IMR-90 (cell line): ENCODE results near the gene PROSER2. TPM values are rescaled to one million over a fixed set of nuclear protein-coding genes. Genes with fewer than 3 reads are reported as not detected.

Experiments
- ATAC-seq: fragments of 200-7000 bp; cut with Tn5 transposase; 2 replicates; pipeline ENCODE4 v1.9.1; 2020; ENCODE audit warnings: low read depth, mild to moderate bottlenecking, moderate library complexity
- BruUV-seq: library from RNA; stranded (reverse); fragments of 400-500 nt; replicated peaks from 2 replicates; lab custom pipeline; 2021; lab: Mats Ljungman, UMichigan
- CTCF ChIA-PET: fragments of 300-600 bp; formaldehyde crosslinking; extraction: SDS; loops from one replicate; lab custom pipeline; 2021; ENCODE audit warnings: antibody characterized with exemption; lab: Yijun Ruan, JAX
- POLR2A ChIA-PET: fragments of 300-600 bp; sonication (Branson Sonifier 250); formaldehyde crosslinking; loops from one replicate; lab custom pipeline; 2022; ENCODE audit warnings: antibody characterized with exemption; ENCODE audit not compliant: unreplicated experiment; lab: Charles Lee
- DNase-seq: peaks from one replicate; pipeline ENCODE4 v3.0.0; 2013
- H2AFZ ChIP-seq: replicated peaks from 2 replicates; pipeline ENCODE3; 2013; ENCODE audit warnings: low read length, mild to moderate bottlenecking; ENCODE audit not compliant: poor library complexity
- H2AK5ac ChIP-seq: 2 replicates; pipeline ENCODE4 v1.6.1; 2013; ENCODE audit warnings: low read depth, low read length, inconsistent platforms
- H2AK9ac ChIP-seq: replicated peaks from 2 replicates; pipeline ENCODE3; 2013; ENCODE audit warnings: mild to moderate bottlenecking, low read depth, low read length, moderate library complexity; ENCODE audit not compliant: poor library complexity
- H2BK120ac ChIP-seq: 2 replicates; pipeline ENCODE4 v1.6.1; 2013; ENCODE audit warnings: low read depth, low read length, inconsistent platforms
- H2BK15ac ChIP-seq: 3 replicates; pipeline ENCODE4 v1.6.1; 2013; ENCODE audit warnings: low read depth, low read length, inconsistent platforms
- H2BK20ac ChIP-seq: 2 replicates; pipeline ENCODE4 v1.6.1; 2013; ENCODE audit warnings: low read depth, mild to moderate bottlenecking, inconsistent platforms, low read length, moderate library complexity
- H2BK5ac ChIP-seq: 2 replicates; pipeline ENCODE4 v1.6.1; 2013; ENCODE audit warnings: mild to moderate bottlenecking, low read depth, low read length, inconsistent platforms; ENCODE audit not compliant: poor library complexity, severe bottlenecking
- H3K14ac ChIP-seq: replicated peaks from 2 replicates; pipeline ENCODE4 v1.6.1; 2013; ENCODE audit warnings: low read depth, low read length, inconsistent platforms
- H3K18ac ChIP-seq: 2 replicates; pipeline ENCODE4 v1.6.1; 2013; ENCODE audit warnings: low read depth, low read length, control low read depth
- H3K23ac ChIP-seq: 2 replicates; pipeline ENCODE4 v1.6.1; 2013; ENCODE audit warnings: low read depth, low read length, inconsistent platforms
- H3K27ac ChIP-seq: 2 replicates; pipeline ENCODE4 v1.5.1; 2013; ENCODE audit warnings: mild to moderate bottlenecking, control low read depth, low read length; ENCODE audit not compliant: insufficient read depth
- H3K27me3 ChIP-seq: 2 replicates; pipeline ENCODE4 v1.6.1; 2013; ENCODE audit warnings: low read length; ENCODE audit not compliant: control insufficient read depth, insufficient read depth
- H3K36me3 ChIP-seq: 2 replicates; pipeline ENCODE4 v1.6.1; 2013; ENCODE audit warnings: low read length, mixed read lengths; ENCODE audit not compliant: control insufficient read depth, insufficient read depth
- H3K4ac ChIP-seq: 2 replicates; pipeline ENCODE4 v1.6.1; 2013; ENCODE audit warnings: low read depth, low read length, inconsistent platforms
- H3K4me1 ChIP-seq: 2 replicates; pipeline ENCODE4 v1.6.1; 2013; ENCODE audit warnings: low read length, mixed read lengths; ENCODE audit not compliant: control insufficient read depth, insufficient read depth
- H3K4me2 ChIP-seq: 2 replicates; pipeline ENCODE4 v1.6.1; 2013; ENCODE audit warnings: low read depth, mild to moderate bottlenecking, control low read depth, low read length, moderate library complexity
- H3K4me3 ChIP-seq: 2 replicates; pipeline ENCODE4 v1.5.1; 2013; ENCODE audit warnings: low read depth, mild to moderate bottlenecking, control low read depth, low read length, moderate library complexity; ENCODE audit not compliant: insufficient read depth
- H3K56ac ChIP-seq: 2 replicates; pipeline ENCODE4 v1.6.1; 2013; ENCODE audit warnings: low read length, inconsistent platforms; ENCODE audit not compliant: insufficient read depth; ENCODE audit errors: extremely low read depth
- H3K79me1 ChIP-seq, 2 experiments: 2 replicates each; pipeline ENCODE4 v1.6.1; 2013; ENCODE audit warnings: low read length in 2 of 2, inconsistent platforms in 1 of 2, low read depth in 1 of 2
- H3K9ac ChIP-seq: 2 replicates; pipeline ENCODE4 v1.6.1; 2013; ENCODE audit warnings: low read depth, low read length, control low read depth
- H3K9me1 ChIP-seq: 2 replicates; pipeline ENCODE4 v1.6.1; 2013; ENCODE audit warnings: low read length, inconsistent platforms; ENCODE audit not compliant: insufficient read depth
- H3K9me3 ChIP-seq: 2 replicates; pipeline ENCODE4 v1.6.1; 2013; ENCODE audit warnings: low read length; ENCODE audit not compliant: control insufficient read depth, insufficient read depth
- H4K20me1 ChIP-seq: 2 replicates; pipeline ENCODE4 v1.6.1; 2013; ENCODE audit warnings: low read length, inconsistent platforms; ENCODE audit not compliant: insufficient read depth
- H4K5ac ChIP-seq: 2 replicates; pipeline ENCODE4 v1.6.1; 2013; ENCODE audit warnings: mild to moderate bottlenecking, low read depth, low read length, control low read depth
- H4K8ac ChIP-seq, 2 experiments: 2 replicates each; pipeline ENCODE4 v1.6.1; 2013; ENCODE audit warnings: low read depth in 2 of 2, low read length in 2 of 2, control low read depth in 1 of 2, inconsistent platforms in 1 of 2
- H4K91ac ChIP-seq: 2 replicates; pipeline ENCODE4 v1.6.1; 2013; ENCODE audit warnings: low read depth, low read length, inconsistent platforms; ENCODE audit not compliant: insufficient read depth
- BHLHE40 ChIP-seq: fragments of 150-350 bp; IDR thresholded peaks from 2 replicates; pipeline ENCODE4 v1.6.1; 2016; ENCODE audit warnings: mild to moderate bottlenecking, low read depth, low read length
- MAFK ChIP-seq: IDR thresholded peaks from 2 replicates; pipeline ENCODE4 v1.6.1; 2012; ENCODE audit warnings: low read depth, low read length, improper control_type of control experiment
- MAZ ChIP-seq: IDR thresholded peaks from 2 replicates; pipeline ENCODE4 v1.6.1; 2012; ENCODE audit warnings: low read depth, mild to moderate bottlenecking, low read length, improper control_type of control experiment, moderate library complexity, borderline replicate concordance
- MXI1 ChIP-seq: IDR thresholded peaks from 2 replicates; pipeline ENCODE4 v1.6.1; 2012; ENCODE audit warnings: low read depth, mild to moderate bottlenecking, low read length, moderate library complexity, borderline replicate concordance
- NFE2L2 ChIP-seq: fragments of 150-350 bp; IDR thresholded peaks from 2 replicates; pipeline ENCODE4 v1.6.1; 2016; ENCODE audit warnings: low read depth, mild to moderate bottlenecking, low read length
- POLR2A ChIP-seq: IDR thresholded peaks from 2 replicates; pipeline ENCODE4 v1.6.1; 2012; ENCODE audit warnings: mild to moderate bottlenecking, low read depth, low read length
- RAD21 ChIP-seq: IDR thresholded peaks from 2 replicates; pipeline ENCODE4 v1.6.1; 2012; ENCODE audit warnings: low read length, improper control_type of control experiment
- RCOR1 ChIP-seq: IDR thresholded peaks from 2 replicates; pipeline ENCODE4 v1.6.1; 2012; ENCODE audit warnings: mild to moderate bottlenecking, low read length, improper control_type of control experiment; ENCODE audit not compliant: insufficient replicate concordance
- RFX5 ChIP-seq: IDR thresholded peaks from 2 replicates; pipeline ENCODE4 v1.8.0; 2012; ENCODE audit warnings: low read depth, mild to moderate bottlenecking, low read length, moderate library complexity
- WGBS, 2 experiments: methylation state at CpG; one replicate each; pipeline versions ENCODE4 v1.1.5 to v1.1.7; 2013; ENCODE audit warnings: missing lambda C conversion rate in 2 of 2; ENCODE audit not compliant: insufficient read length in 1 of 2; ENCODE audit errors: extremely low coverage in 2 of 2; 5-methylcytosine and 5-hydroxymethylcytosine counted together
- dilution Hi-C: fragments of 300-500 bp; cut with HindIII; formaldehyde crosslinking; loops from one replicate; pipeline ENCODE4 v1.14.3; 2018; ENCODE audit warnings: low sequenced_read_pairs; ENCODE audit not compliant: unreplicated experiment
- in situ Hi-C: fragments of 300-500 bp; cut with MboI; formaldehyde crosslinking; loops from 3 replicates; pipeline ENCODE4 v1.14.3; 2019; ENCODE audit warnings: low sequenced_read_pairs, inconsistent platforms, mixed read lengths
- intact Hi-C: fragments of 100-400 bp; cut with micrococcal nuclease; formaldehyde crosslinking; loops from 2 replicates; pipeline ENCODE4 v1.10.0; 2022
- polyA plus RNA-seq, 3 experiments: library from polyadenylated mRNA; depleted of rRNA; stranded (reverse); fragments of >200 nt; gene quantifications; 2 replicates each; pipeline ENCODE4 v1.2.3, GENCODE V29; 2012; ENCODE audit warnings: low replicate concordance in 1 of 3
- total RNA-seq: library from RNA; depleted of rRNA; stranded (reverse); fragments of >200 nt; gene quantifications from 2 replicates; pipeline ENCODE4 v1.2.3, GENCODE V29; 2012
- TF ChIP-seq, protein P1 (sequence below): fragments of 150-350 bp; IDR thresholded peaks from 2 replicates; pipeline ENCODE4 v1.6.1; 2017; ENCODE audit warnings: mild to moderate bottlenecking, antibody characterized with exemption, low read length, low read depth
- TF ChIP-seq, protein P2 (sequence below): fragments of 150-350 bp; IDR thresholded peaks from 2 replicates; pipeline ENCODE4 v1.6.1; 2016; ENCODE audit warnings: low read depth, mild to moderate bottlenecking, low read length, moderate library complexity, borderline replicate concordance

The PROSER2 gene
- total and polyA plus RNA-seq, 2 of the 4 experiments (the other 2 are of a cell fraction) = 1.4 to 2.0 TPM

DNA sequence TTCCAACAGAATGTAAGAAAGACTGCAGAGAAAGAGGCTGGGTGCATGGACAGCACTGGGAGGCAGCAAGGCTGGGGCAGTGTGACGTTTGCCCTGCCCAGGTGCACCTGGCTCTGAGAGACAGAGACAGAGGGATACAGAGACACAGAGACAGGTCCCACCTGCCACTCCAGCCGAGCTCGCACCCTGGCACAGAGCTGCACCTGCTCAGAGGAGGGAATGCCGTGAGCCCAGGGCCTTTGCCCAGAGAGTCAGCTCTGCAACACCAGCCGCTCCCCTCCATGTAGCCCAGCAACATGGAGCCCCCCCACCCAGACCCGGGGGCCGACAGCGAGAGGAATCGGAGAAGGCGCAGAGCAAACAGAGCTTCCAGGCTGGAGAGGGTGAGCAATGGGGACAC lies 35.3 kb upstream of the PROSER2 start:
- no peak overlapping the region for H3K56ac ChIP-seq
- H2BK15ac ChIP-seq = no peak overlapping the region
- H3K18ac ChIP-seq = no peak overlapping the region
- no peaks in the 10 kb centered on the region for H3K9me3 ChIP-seq
- H4K20me1 ChIP-seq = no peaks in the 10 kb centered on the region
- no peaks in the 10 kb centered on the region for H3K36me3 ChIP-seq
- BruUV-seq = no TSS peak
- H2AK5ac ChIP-seq = no peak overlapping the region
- H3K23ac ChIP-seq = no peak overlapping the region
- H3K79me1 ChIP-seq = no peaks in the 10 kb centered on the region
- no peak overlapping the region for H3K4ac ChIP-seq
- H2BK5ac ChIP-seq = no peak overlapping the region
- ATAC-seq (no peak), DNase-seq (no peak)
- H3K27me3 ChIP-seq = peaks cover 14% of the 10 kb centered on the region
- H3K4me1 ChIP-seq = no peaks in the 10 kb centered on the region
- H3K9me1 ChIP-seq = no peaks in the 10 kb centered on the region
- H3K4me2 ChIP-seq = no peak overlapping the region
- in situ Hi-C loops = no loop called here
- WGBS, 2 experiments = 44% methylated on average over 1 of the region's 10 CpGs; no CpG with 5 or more reads in 1 of the 2 experiments
- no peak overlapping the region for H2BK20ac ChIP-seq
- H3K4me3 ChIP-seq = no peak overlapping the region
- H3K14ac ChIP-seq = no peak overlapping the region
- H4K5ac ChIP-seq = no peak overlapping the region
- H3K27ac ChIP-seq = no peak overlapping the region
- CTCF ChIA-PET = interaction anchor here (0.6 kb wide), 1 partner anchor 19 kb away, joined by 3 read pairs; no protein-coding TSS in a partner anchor
- H2BK120ac ChIP-seq = no peak overlapping the region
- no peak overlapping the region for H4K8ac ChIP-seq
- POLR2A ChIA-PET = no interaction called here
- dilution Hi-C loops = no loop called here
- H2AK9ac ChIP-seq = no peak overlapping the region
- intact Hi-C loops = loop anchor here (5.0 kb wide), 1 partner anchor 34 kb away; the partner anchor contains the start of gene PROSER2
- H2AFZ ChIP-seq = no peak overlapping the region
- H4K91ac ChIP-seq = no peak overlapping the region
- TF ChIP-seq BHLHE40 (no peak), RAD21 (no peak), POLR2A (no peak), MXI1 (no peak), MAZ (no peak), RFX5 (no peak), RCOR1 (no peak), NFE2L2 (no peak), MAFK (no peak)
- TF ChIP-seq, protein P1, sequence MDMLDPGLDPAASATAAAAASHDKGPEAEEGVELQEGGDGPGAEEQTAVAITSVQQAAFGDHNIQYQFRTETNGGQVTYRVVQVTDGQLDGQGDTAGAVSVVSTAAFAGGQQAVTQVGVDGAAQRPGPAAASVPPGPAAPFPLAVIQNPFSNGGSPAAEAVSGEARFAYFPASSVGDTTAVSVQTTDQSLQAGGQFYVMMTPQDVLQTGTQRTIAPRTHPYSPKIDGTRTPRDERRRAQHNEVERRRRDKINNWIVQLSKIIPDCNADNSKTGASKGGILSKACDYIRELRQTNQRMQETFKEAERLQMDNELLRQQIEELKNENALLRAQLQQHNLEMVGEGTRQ = no peak
- TF ChIP-seq, protein P2, sequence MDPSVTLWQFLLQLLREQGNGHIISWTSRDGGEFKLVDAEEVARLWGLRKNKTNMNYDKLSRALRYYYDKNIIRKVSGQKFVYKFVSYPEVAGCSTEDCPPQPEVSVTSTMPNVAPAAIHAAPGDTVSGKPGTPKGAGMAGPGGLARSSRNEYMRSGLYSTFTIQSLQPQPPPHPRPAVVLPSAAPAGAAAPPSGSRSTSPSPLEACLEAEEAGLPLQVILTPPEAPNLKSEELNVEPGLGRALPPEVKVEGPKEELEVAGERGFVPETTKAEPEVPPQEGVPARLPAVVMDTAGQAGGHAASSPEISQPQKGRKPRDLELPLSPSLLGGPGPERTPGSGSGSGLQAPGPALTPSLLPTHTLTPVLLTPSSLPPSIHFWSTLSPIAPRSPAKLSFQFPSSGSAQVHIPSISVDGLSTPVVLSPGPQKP = no peak
- no peak overlapping the region for H3K9ac ChIP-seq
